Suprapubic skin (tissue), 4 donors: ENCODE data around the gene HDLBP. TPM values are rescaled to one million over a fixed set of nuclear protein-coding genes. Genes with fewer than 3 reads are reported as not detected.

ENCODE experiments used
- DNase-seq, 2 donors: peaks; one replicate each; pipeline ENCODE4 v3.0.0-alpha.2; 2019; ENCODE audit warnings: low spot score in 2 of 2
- H3K27ac ChIP-seq: fragments of 200-600 bp; sonication (generic); one replicate; pipeline ENCODE4 v1.5.1; 2019
- H3K27me3 ChIP-seq: fragments of 200-600 bp; sonication (generic); one replicate; pipeline ENCODE4 v1.5.1; 2019
- H3K36me3 ChIP-seq: fragments of 200-600 bp; sonication (generic); one replicate; pipeline ENCODE4 v1.5.1; 2019
- H3K4me1 ChIP-seq: fragments of 200-600 bp; sonication (generic); one replicate; pipeline ENCODE4 v1.5.1; 2019
- H3K4me3 ChIP-seq: fragments of 200-600 bp; sonication (generic); one replicate; pipeline ENCODE4 v1.5.1; 2019; ENCODE audit warnings: mild to moderate bottlenecking
- H3K9me3 ChIP-seq: fragments of 200-600 bp; sonication (generic); one replicate; pipeline ENCODE4 v1.5.1; 2019
- CTCF ChIP-seq, 2 donors: fragments of 200-600 bp in 1 of 2; fragments of 450-650 bp in 1 of 2; sonication (generic) in 1 of 2; IDR thresholded peaks; one replicate each; pipeline ENCODE4 v1.5.1; 2016 to 2019; ENCODE audit warnings: antibody characterized with exemption in 2 of 2, mild to moderate bottlenecking in 1 of 2, moderate library complexity in 1 of 2
- EP300 ChIP-seq: sonication (generic); formaldehyde crosslinking; IDR thresholded peaks from one replicate; pipeline ENCODE4 v1.6.1; 2017; ENCODE audit warnings: antibody characterized with exemption
- POLR2A ChIP-seq, 2 donors: fragments of 450-650 bp; IDR thresholded peaks; one replicate each; pipeline ENCODE4 v1.6.1; 2017; ENCODE audit warnings: antibody characterized with exemption in 2 of 2, mild to moderate bottlenecking in 2 of 2, moderate library complexity in 2 of 2
- POLR2AphosphoS5 ChIP-seq, 3 donors: sonication (generic); formaldehyde crosslinking; IDR thresholded peaks; one replicate each; pipeline ENCODE4 v1.6.1; 2017; ENCODE audit warnings: antibody characterized with exemption in 3 of 3
- WGBS: methylation state at CpG from one replicate; pipeline ENCODE4 v1.1.5; 2018; 5-methylcytosine and 5-hydroxymethylcytosine counted together
- total RNA-seq, 4 donors: library from RNA; depleted of rRNA; stranded (reverse); fragments of >200 nt; gene quantifications; one replicate each; pipeline ENCODE4 v1.1.0, GENCODE V29; 2016

The HDLBP gene
- total RNA-seq, 4 donors from 2014 or later, result 263 to 400 (median 287) TPM

GRCh38 chr2:241224018-241224850 is 91.2 kb downstream of the HDLBP start:
- H3K27ac ChIP-seq, result no peak overlapping the region
- peak in 1 of 2 donors; percentile 55 for DNase-seq
- WGBS, result 38% methylated on average over 26 of the region's 26 CpGs
- no peaks in the 10 kb centered on the region for H3K9me3 ChIP-seq
- TF ChIP-seq CTCF (IDR thresholded peaks at IDR 0.05) (no peak), POLR2AphosphoS5 (IDR thresholded peaks at IDR 0.05) (no peak), POLR2A (IDR thresholded peaks at IDR 0.05) (no peak), EP300 (no peak)
- H3K36me3 ChIP-seq, result peaks cover 34% of the 10 kb centered on the region
- H3K4me3 ChIP-seq, result no peak overlapping the region
- no peaks in the 10 kb centered on the region for H3K27me3 ChIP-seq
- peaks cover 7% of the 10 kb centered on the region for H3K4me1 ChIP-seq

DNA sequence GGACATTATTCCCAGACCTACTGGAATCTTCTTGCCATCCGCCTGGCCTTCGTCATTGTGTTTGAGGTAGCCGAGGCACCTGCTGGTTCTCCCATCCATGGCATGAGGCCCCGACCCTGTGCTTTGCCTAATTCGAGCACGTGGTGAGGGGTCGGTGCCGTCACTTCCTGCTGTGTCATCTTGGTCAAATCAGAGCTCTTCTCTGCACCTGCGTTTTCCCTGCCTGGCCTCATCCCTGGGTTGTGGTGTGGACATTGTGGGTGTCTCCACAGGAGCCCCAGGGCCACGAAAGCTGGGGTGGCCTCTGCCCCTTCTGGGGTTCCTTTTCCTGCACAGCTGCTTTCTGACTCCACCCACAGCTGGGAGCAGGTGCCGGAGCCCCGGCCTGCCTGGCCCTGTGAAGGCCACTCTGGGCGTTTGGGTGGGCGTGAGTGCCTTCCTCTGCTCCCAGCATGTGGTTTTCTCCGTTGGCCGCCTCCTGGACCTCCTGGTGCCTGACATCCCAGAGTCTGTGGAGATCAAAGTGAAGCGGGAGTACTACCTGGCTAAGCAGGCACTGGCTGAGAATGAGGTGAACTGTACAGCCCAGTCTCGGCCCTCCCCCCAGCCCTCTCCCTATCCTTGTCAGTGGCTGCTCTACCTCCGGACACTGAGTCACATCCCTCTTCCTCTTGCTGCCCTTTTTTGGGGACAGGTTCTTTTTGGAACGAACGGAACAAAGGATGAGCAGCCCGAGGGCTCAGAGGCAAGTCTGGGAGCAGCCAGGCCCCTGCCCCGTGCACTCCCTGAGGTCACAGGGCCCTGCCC is 92.1 kb downstream of the HDLBP start:
- peak in 1 of 2 donors; percentile 63 for DNase-seq
- TF ChIP-seq EP300, result no peak
- TF ChIP-seq POLR2AphosphoS5 (IDR thresholded peaks at IDR 0.05), result no peak
- TF ChIP-seq POLR2A (IDR thresholded peaks at IDR 0.05), result no peak
- no peak for TF ChIP-seq CTCF (IDR thresholded peaks at IDR 0.05)
- H3K4me3 ChIP-seq, result no peak overlapping the region
- WGBS, result 63% methylated on average over 22 of the region's 23 CpGs
- H3K4me1 ChIP-seq, result peaks cover 16% of the 10 kb centered on the region
- H3K9me3 ChIP-seq, result no peaks in the 10 kb centered on the region
- H3K36me3 ChIP-seq, result peaks cover 26% of the 10 kb centered on the region
- no peak overlapping the region for H3K27ac ChIP-seq
- H3K27me3 ChIP-seq, result no peaks in the 10 kb centered on the region

DNA sequence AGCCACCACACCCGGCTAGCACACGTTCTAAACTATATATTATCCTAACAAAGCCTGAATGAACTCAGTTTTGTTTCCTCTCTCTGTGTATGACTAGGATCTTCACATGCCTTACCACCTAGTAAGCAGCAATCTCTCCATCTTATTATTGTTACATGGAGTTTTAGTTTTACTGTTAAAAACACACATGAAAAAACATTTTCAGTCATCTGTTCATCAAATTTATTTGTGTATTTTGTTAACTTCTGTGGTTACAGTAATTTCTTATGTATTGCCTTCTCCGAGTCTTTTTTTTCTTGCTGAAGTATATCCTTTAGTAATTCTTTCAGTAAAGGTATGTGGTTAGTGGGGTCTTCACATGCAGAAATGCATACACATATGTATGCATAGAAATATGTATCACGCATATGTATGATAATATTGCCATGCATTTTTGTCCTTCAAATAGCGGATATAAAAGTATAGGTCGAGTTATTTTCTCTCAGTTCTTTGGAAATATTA is 95.6 kb downstream of the HDLBP start:
- Histone ChIP-seq H3K4me1 (peaks cover 22% of the 10 kb centered on the region), H3K27me3 (no peaks in the 10 kb centered on the region), H3K27ac (no peak overlapping the region), H3K4me3 (no peak overlapping the region), H3K9me3 (no peaks in the 10 kb centered on the region), H3K36me3 (no peaks in the 10 kb centered on the region)
- DNase-seq, result no peak
- 86% methylated on average over 6 of the region's 6 CpGs for WGBS
- TF ChIP-seq EP300 (no peak), POLR2AphosphoS5 (IDR thresholded peaks at IDR 0.05) (no peak)

DNA sequence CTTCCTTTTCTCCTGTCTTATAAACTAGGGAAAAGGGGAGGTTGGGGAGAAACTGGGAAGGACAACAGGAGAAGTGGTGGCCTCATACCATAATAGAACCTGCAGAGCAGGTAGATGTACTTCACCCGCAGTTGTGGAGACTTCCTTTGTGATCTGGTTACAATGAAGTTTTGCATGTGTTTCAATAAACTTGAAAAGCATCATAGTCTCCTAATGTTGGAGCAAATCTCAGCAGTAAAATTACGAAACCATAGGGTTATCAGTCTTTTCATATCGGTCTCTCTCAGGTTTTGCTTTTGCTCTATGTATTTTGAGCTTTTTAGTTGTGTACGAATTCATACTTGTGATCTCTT is 96.5 kb downstream of the HDLBP start:
- 58% methylated on average over 4 of the region's 4 CpGs for WGBS
- Histone ChIP-seq H3K4me1 (peaks cover 17% of the 10 kb centered on the region), H3K27me3 (no peaks in the 10 kb centered on the region), H3K9me3 (no peaks in the 10 kb centered on the region), H3K36me3 (no peaks in the 10 kb centered on the region), H3K27ac (no peak overlapping the region), H3K4me3 (peak overlapping the region; percentile 66)
- TF ChIP-seq CTCF (IDR thresholded peaks at IDR 0.05) (no peak), POLR2AphosphoS5 (IDR thresholded peaks at IDR 0.05) (no peak), EP300 (no peak), POLR2A (IDR thresholded peaks at IDR 0.05) (no peak)
- no peak for DNase-seq

DNA sequence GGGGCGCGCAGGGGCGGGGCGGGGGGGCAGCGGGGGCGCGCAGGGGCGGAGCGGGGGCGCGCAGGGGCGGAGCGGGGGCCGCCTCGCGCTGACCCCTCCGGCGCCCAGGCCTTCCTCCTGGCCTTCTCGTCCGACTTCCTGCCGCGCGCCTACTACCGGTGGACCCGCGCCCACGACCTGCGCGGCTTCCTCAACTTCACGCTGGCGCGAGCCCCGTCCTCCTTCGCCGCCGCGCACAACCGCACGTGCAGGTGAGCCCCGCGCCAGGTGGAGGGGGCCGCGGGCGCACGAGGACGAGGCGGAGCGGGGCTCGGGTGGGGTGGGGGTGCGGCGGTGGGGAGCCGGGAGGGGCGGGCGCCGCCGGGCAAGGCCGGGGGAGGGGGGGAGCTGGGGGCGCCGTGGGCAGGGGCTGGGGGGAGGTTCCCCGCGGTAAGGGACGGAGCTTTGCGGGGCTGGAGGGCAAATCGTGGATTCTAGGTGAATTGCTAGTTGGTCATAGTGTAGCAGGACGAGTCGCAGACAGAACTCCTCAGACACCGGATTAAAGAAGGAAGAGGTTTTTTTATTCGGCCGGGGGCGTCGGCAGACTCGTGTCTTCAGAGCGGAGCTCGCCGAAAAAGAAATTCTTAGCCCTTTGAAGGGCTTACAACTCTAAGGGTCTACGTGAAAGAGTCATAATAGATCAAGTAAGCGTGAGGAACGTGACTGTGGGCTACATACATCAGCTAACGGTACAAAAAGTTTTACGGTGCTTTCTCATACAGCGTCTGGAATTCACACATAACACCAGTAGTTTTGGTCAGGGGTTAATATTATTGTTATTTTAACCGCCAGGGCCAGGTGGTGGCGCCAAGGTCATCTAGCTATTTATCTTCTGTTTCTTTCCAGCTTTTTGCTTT is 97.1 kb downstream of the HDLBP start:
- H3K36me3 ChIP-seq, result no peaks in the 10 kb centered on the region
- no peak for DNase-seq
- no peak overlapping the region for H3K27ac ChIP-seq
- H3K27me3 ChIP-seq, result no peaks in the 10 kb centered on the region
- H3K4me1 ChIP-seq, result peaks cover 16% of the 10 kb centered on the region
- no peaks in the 10 kb centered on the region for H3K9me3 ChIP-seq
- 2% methylated on average over 26 of the region's 83 CpGs for WGBS
- TF ChIP-seq POLR2A (IDR thresholded peaks at IDR 0.05) (no peak), CTCF (IDR thresholded peaks at IDR 0.05) (peak in 1 of 2 donors; percentile 22)
- peak overlapping the region; percentile 66 for H3K4me3 ChIP-seq
